Astrocyte of the spinal cord (primary cell): Measurements from ENCODE around the gene YTHDC1.

Experiments used
- DNase-seq: peaks from one replicate; pipeline ENCODE4 v3.0.0; 2011; ENCODE audit warnings: low read depth, low spot score
- H3K4me3 ChIP-seq: 2 replicates; pipeline ENCODE4 v1.5.1; 2011; ENCODE audit warnings: low read depth, mild to moderate bottlenecking, low read length, moderate library complexity
- CTCF ChIP-seq: IDR thresholded peaks from 2 replicates; pipeline ENCODE4 v1.5.1; 2012; ENCODE audit warnings: low read depth, mild to moderate bottlenecking, low read length, inconsistent platforms
- in situ Hi-C: cut with HindIII; loops from 2 replicates; pipeline ENCODE4 v1.10.0; 2017; ENCODE audit warnings: low sequenced_read_pairs

Gene YTHDC1

GRCh38 chr4:68337004-68337403 is 12.9 kb downstream of the YTHDC1 start:
- TF ChIP-seq CTCF = no peak
- in situ Hi-C loops = no loop called here
- no peak overlapping the region for H3K4me3 ChIP-seq
- no peak for DNase-seq

GRCh38 chr4:68336530-68336929 is 13.4 kb downstream of the YTHDC1 start:
- H3K4me3 ChIP-seq = no peak overlapping the region
- TF ChIP-seq CTCF = no peak
- no peak for DNase-seq
- in situ Hi-C loops = no loop called here

GRCh38 chr4:68326141-68326540 is 23.7 kb downstream of the YTHDC1 start:
- no peak for TF ChIP-seq CTCF
- no peak for DNase-seq
- H3K4me3 ChIP-seq = no peak overlapping the region
- in situ Hi-C loops = no loop called here

- no peak overlapping the region for H3K4me3 ChIP-seq
- in situ Hi-C loops = no loop called here
- TF ChIP-seq CTCF = no peak
- DNase-seq = no peak
Observed at GRCh38 chr4:68324519-68325262, 25.2 kb downstream of the YTHDC1 start.

GRCh38 chr4:68319040-68319439 is 30.9 kb downstream of the YTHDC1 start:
- in situ Hi-C loops = no loop called here
- no peak overlapping the region for H3K4me3 ChIP-seq
- TF ChIP-seq CTCF = no peak
- DNase-seq = no peak

DNA sequence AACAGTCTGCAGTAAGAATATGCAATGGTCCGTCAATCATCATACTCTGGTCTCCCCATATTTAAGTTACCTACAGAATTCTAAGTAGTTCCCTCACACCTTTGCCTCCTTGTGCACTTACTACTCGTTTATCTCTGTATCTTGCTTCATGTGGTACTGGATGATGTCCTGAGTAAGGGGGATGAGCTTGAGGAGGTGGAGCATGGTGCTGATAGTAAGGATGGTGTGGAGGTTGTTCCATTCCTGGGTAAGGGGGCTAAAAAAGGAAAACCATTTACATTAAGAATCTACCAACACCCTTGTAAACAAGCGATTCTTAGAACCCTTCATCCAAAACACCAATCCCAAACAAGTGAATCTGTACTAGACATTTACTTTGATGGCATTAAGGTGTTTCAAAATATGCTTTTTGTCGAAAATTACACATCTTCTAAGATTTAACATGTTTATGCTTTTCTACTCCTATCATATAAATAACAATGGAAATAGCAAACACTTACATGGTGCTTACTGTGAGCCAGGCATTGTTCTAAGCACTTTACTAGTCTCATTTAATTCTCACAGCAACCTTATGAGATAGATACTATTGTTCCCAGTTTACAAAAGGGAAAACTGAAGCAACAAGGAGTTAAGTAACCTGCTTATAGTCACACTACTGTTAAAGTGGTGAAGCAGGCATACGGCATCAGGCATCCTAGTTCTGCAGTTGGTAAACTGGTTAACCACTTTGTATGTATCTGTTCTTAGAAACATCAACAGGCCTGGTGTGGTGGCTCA is 33.5 kb downstream of the YTHDC1 start:
- H3K4me3 ChIP-seq = no peak overlapping the region
- TF ChIP-seq CTCF = no peak
- no peak for DNase-seq
- in situ Hi-C loops = no loop called here
